Rectal smooth muscle tissue (tissue), 1 donor: ENCODE measurements around the gene PLIN3.
A peak's percentile ranks its signal among the peaks of the same experiment; 100 is the strongest.

ENCODE experiments used
- H3K27ac ChIP-seq: one replicate; pipeline ENCODE4 v1.7.0; 2013; ENCODE audit warnings: low read depth, low read length, inconsistent platforms
- H3K27me3 ChIP-seq: one replicate; pipeline ENCODE4 v1.7.0; 2013; ENCODE audit warnings: low read length; ENCODE audit not compliant: control insufficient read depth, insufficient read depth
- H3K36me3 ChIP-seq: one replicate; pipeline ENCODE4 v1.7.0; 2013; ENCODE audit warnings: low read length; ENCODE audit not compliant: control insufficient read depth, insufficient read depth
- H3K4me1 ChIP-seq: one replicate; pipeline ENCODE4 v1.7.0; 2013; ENCODE audit warnings: low read length; ENCODE audit not compliant: control insufficient read depth, insufficient read depth
- H3K4me3 ChIP-seq: one replicate; pipeline ENCODE4 v1.7.0; 2013; ENCODE audit warnings: low read length
- H3K9ac ChIP-seq: one replicate; pipeline ENCODE4 v1.7.0; 2013; ENCODE audit warnings: low read length

Gene PLIN3

GRCh38 chr19:4791183-4792018 lies 76.1 kb downstream of the PLIN3 start, which contains the start of gene FEM1A:
Gene FEM1A (plus strand): TSS chr19:4791734. CDS start chr19:4791855, 121 bp downstream.
- Histone ChIP-seq H3K4me1 (no peaks in the 10 kb centered on the region), H3K9ac (peak within 1 kb of the TSS; percentile 77), H3K27ac (peak within 1 kb of the TSS; percentile 94), H3K36me3 (peaks cover 17% of the 10 kb centered on the region), H3K4me3 (peak within 1 kb of the TSS; percentile 82), H3K27me3 (no peaks in the 10 kb centered on the region)
